Astrocyte of the cerebellum (primary cell): ENCODE data around the gene SCN4B.
"Not testable (repeated sequence)": the region's sequence is repeated elsewhere in the genome, so short reads cannot be mapped to it uniquely, and the experiment has no call there.

Experiments used
- DNase-seq: peaks from one replicate; pipeline ENCODE4 v3.0.0-alpha.2; 2011; ENCODE audit warnings: low read depth
- H3K4me3 ChIP-seq: 2 replicates; pipeline ENCODE4 v1.5.1; 2011; ENCODE audit warnings: mild to moderate bottlenecking, low read depth, low read length, moderate library complexity
- in situ Hi-C: cut with HindIII; loops from 2 replicates; pipeline ENCODE4 v1.10.0; 2017; ENCODE audit warnings: low sequenced_read_pairs
- TF ChIP-seq, protein P1 (sequence below): IDR thresholded peaks from 2 replicates; pipeline ENCODE4 v1.5.1; 2012; ENCODE audit warnings: low read length, low read depth, moderate library complexity, mild to moderate bottlenecking; ENCODE audit errors: missing control alignments

The SCN4B gene

GRCh38 chr11:118194835-118195627, 42.4 kb upstream of the SCN4B start:
- in situ Hi-C loops: no loop called here
- no peak for DNase-seq
- no peak overlapping the region for H3K4me3 ChIP-seq
- TF ChIP-seq, protein P1, sequence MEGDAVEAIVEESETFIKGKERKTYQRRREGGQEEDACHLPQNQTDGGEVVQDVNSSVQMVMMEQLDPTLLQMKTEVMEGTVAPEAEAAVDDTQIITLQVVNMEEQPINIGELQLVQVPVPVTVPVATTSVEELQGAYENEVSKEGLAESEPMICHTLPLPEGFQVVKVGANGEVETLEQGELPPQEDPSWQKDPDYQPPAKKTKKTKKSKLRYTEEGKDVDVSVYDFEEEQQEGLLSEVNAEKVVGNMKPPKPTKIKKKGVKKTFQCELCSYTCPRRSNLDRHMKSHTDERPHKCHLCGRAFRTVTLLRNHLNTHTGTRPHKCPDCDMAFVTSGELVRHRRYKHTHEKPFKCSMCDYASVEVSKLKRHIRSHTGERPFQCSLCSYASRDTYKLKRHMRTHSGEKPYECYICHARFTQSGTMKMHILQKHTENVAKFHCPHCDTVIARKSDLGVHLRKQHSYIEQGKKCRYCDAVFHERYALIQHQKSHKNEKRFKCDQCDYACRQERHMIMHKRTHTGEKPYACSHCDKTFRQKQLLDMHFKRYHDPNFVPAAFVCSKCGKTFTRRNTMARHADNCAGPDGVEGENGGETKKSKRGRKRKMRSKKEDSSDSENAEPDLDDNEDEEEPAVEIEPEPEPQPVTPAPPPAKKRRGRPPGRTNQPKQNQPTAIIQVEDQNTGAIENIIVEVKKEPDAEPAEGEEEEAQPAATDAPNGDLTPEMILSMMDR: no peak

DNA sequence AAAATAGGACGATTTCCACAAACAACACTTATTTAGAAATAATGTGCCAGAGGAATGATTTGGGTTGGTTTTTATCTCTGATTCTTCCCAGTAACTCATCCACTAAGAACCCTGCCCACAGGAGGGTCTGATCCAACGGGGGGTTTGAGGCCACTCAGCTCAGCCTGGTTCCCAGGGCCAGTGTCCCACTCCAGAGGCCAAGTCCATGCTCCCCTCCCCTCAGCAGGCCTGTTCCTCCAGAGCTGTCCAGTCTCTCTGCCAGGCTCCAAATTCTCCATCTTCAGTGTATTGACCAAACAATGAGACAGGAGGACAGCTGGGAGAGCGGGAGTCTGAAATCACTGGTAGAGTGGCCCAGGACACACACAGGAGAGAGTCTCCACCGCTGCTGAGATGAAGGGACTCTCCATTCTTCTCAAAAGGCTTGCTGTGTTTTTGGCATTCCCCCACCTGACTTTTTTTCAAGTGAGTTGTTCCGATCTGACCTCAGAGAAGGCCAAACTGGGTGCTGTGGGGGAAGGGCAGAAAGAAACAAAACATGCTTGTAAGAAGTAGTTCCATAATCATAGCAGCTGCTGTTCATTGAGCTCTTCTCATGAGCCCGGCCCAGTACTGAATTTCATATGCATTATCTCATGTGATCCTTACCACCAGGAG, 41.4 kb upstream of the SCN4B start:
- no peak overlapping the region for H3K4me3 ChIP-seq
- TF ChIP-seq, protein P1: no peak
- DNase-seq: no peak
- in situ Hi-C loops: no loop called here

GRCh38 chr11:118192817-118193216, 40.2 kb upstream of the SCN4B start:
- H3K4me3 ChIP-seq, DNase-seq, in situ Hi-C loops: not testable (repeated sequence)

GRCh38 chr11:118190942-118191506, 38.4 kb upstream of the SCN4B start:
- in situ Hi-C loops, DNase-seq, H3K4me3 ChIP-seq: not testable (repeated sequence)

DNA sequence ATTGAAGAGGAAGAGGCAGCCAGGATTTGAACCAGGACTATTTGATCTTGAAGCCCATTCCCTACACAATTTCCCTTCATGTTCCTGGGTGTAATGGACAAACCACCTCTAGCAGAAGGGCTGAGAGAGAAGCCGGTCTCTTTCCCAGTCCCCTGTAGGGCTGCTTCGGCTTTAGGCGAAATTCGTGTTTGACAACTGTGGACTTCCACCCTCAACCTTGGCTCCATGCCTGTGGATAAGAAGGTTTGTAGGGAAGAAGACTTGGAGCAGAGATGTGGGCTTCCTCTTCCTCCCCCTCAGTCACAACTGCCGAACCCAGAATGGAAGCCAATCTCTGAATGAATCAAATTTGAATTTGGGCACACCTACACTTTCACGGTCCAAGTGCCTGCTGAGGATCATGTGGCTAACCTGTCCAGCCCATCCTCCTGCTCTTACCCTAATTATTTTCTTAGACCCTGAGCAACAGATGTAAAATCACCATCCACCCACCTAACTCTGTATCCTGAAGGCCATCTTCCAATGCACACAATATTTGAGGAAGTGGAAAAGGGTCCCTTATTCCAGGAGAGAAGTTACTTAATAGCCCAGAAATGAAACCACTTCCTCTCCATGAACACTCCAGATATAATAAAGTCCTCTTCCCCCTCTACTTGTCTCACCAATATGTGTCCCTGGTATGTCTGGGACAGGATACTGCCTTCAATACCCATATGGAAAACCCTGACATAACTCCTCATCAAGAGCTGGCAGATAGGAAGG, 33.9 kb upstream of the SCN4B start:
- no peak overlapping the region for H3K4me3 ChIP-seq
- TF ChIP-seq, protein P1: no peak
- DNase-seq: no peak
- in situ Hi-C loops: no loop called here

GRCh38 chr11:118184784-118185579, 32.4 kb upstream of the SCN4B start:
- no peak overlapping the region for H3K4me3 ChIP-seq
- TF ChIP-seq, protein P1: no peak
- in situ Hi-C loops: no loop called here
- no peak for DNase-seq

GRCh38 chr11:118183691-118184090, 31.1 kb upstream of the SCN4B start:
- H3K4me3 ChIP-seq, DNase-seq, in situ Hi-C loops: not testable (repeated sequence)
